Non-pigmented ciliary epithelial cell (primary cell): Measurements from ENCODE around the gene SLFN12.
A peak's percentile ranks its signal among the peaks of the same experiment; 100 is the strongest.
"Not testable (repeated sequence)": the region's sequence is repeated elsewhere in the genome, so short reads cannot be mapped to it uniquely, and the experiment has no call there.

Experiments used
- DNase-seq: peaks from one replicate; pipeline ENCODE4 v3.0.0-alpha.2; 2010; ENCODE audit warnings: low read depth

SLFN12 gene

DNA sequence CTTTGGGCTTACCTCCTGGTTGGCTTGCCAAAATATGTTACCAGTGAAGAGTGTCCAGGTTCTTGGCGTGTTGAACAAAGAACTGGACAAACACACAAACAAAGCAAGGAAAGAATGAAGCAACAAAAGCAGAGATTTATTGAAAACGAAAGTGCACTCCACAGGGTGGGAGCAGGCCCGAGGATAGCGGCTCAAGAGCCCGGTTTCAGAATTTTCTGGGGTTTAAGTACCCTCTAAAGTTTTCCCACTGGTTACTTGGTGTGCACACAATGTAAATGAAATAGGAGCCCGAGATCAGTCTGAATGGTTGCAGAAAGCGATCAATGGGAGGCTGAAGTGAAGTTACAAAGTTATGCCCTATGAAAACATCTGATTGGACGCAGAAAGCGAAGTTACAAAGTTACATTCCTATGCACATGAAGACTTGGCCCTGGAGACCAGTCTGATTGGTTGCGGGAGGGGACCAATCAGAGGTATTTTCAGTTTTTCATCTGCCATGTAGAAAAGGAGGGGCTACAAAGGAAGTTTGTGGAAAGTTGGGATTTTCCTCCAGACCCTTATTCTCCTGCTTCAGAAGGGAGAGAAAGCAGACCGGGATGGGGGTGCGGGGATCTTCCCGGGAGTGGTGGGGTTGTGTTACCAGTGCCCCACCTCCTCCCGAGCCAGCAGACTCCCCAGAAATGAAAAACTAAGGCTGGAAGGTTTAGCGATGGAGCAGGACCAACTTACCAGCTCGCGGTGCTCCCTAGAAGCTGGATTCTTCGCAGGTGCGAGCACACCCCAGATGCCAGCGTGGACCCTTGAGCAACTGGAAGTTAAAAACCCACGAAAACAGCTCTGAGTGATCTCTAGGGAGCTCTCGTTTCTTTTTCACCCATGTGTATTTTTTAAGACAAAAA is at the start of gene SLFN12:
Gene SLFN12 (minus strand): TSS at position 325 of the 899 bp plus-strand sequence. CDS start 9,472 bp downstream, outside the sequence.
- DNase-seq = peak; percentile 87

DNA sequence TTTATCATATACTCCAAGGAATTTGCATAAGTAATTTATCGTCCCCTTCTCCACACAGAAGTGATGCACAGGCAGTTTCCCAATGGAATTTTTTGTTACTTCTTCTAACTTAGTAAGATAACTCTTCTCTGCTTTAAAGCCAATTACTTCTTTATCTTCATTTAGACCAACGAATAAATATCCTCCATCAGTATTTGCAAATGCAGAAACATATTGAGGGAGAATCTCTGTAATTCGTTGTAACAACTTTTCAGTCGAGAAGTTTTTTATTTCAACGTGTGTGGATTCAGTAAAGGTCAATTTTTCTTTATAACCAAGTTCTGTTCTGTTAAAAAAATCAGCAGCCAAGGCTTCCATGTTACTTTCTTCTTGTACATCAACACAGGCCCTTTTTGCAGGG is 47.0 kb upstream of the SLFN12 start:
- no peak for DNase-seq

DNA sequence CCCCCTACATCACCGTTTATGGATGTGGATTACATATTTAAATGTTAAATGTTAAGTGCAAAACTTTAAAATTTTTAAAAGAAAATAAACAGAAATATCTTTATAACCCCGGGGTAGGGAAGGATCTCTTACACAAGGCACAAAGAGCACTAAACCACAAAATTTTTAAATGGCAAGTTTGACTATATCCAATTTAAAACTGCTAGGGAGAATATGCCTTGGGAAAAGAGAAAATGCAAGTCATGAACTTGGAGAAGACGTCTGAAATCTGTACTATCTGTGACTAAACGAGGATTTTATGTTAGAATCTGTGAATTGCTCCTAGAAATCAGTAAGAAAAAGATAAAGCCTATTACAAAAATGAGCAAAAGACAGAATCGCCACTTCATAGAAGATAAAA is 44.9 kb upstream of the SLFN12 start:
- DNase-seq = no peak

DNA sequence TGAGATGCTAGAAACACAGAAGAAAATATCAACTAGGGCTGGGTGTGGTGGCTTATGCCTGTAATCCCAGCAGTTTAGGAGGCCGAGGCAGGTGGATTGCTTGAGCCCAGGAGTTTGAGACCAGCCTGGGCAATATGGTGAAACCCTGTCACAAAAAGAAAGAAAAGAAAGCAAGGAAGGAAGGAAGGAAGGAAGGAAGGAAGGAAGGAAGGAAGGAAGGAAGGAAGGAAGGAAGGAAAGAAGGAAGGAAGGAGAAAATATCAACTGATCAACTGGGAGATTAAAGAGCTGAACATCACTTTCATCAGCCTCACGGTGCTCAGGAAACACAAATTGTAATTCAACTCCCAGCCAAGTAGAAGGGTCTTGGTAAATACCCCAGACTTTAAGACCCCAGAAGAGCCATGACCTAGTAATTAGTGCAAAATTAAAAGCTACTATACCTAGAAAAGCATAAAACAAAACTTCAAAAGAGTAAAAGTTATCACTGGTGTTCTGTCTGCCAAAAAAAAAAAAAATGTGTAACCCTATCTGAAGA is 44.1 kb upstream of the SLFN12 start:
- DNase-seq = no peak

DNA sequence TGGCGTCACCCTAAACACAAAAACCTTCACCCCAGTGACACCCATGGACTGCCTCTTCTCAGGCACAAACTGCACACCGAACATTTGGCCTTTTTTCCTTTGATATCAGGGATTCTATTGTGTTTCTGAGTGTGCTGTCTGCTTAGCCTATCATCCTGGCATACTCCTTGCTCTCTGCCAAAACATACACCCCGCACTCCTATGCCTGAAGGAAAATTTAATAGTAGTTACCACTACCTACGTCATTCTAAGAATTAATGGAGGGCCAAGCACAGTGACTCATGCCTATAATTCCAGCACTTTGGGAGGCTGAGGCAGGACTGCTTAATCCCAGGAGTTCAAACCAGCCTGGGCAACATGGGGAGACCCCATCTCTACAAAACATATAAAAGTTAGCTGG is 36.2 kb upstream of the SLFN12 start:
- no peak for DNase-seq

DNA sequence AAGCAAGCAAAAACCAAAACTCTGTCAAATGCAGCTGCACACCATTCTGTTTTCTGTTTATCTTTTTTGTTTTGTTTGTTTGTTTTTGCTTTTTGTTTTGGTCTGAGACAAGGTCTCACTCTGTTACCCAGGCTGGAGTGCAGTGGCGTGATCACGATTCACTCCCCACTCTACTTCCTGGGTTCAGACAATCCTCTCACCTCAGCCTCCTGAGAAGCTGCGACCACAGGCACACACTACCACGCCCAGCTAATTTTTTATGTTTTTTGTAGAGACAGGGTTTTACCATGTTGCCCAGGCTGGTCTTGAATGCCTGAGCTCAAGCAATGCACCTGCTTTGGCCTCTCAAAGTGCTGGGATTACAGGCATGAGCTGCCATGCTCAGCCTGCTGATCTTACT is 35.5 kb upstream of the SLFN12 start:
- no peak for DNase-seq

DNA sequence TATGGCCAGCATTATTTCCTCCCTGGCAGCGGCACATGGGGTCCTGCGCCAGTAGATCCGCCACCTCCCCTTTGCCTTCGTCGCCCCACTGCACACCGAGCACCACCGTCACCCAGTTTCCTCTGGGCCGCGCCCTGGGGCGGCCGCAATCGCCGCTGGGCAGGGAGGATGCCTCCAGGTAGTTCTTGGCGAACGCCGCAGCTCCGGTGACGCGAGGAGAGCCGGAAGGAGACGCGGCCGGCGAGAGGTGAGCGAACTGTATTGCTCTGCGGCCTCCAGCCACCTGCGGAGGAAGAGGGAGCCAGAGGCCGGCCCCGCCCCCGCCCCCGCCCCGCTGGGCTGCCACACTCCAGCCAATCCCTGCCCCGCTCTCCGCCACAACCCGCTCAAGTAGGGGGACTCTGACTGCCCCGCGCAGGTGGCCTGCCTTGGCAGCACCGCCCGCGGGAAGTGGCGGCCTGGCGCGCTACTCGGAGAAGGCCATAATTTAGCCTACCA is 28.1 kb upstream of the SLFN12 start:
- DNase-seq = no peak

DNA sequence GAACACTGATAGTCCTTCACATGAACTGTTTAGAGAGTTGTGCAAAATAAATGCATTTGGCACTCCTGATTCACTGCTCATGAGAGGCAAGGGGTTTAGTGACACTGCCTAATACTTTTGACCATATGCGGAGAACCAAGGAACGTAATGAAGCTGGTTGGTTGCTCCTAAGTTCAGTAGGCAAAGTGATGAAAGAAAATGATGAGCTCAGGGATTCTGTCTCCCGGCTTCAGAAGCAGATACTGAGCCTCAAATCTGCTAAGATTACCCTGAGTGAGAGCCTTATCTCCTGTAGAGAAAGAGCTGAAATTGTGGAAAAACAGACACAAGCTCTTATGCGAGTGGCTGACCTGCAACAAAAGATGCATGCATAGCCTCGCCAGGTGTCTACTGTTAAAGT is 21.7 kb upstream of the SLFN12 start:
- not testable (repeated sequence) for DNase-seq

DNA sequence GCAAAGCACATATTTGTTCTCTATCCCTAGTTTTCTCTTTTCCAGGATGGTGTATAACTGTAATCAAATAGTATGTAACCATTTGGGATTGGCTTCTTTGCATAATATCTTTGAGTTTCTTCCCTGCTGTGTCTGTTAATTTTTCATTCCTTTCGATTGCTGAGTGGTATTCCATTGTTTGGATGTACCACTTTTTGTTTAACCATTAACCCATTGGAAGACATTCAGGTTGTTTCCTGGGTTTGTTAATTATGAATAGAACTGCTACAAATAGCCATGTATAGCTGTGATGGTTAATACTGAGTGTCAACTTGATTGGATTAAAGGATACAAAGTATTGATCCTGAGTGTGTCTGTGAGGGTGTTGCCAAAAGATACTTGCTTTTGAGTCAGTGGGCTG is 20.9 kb upstream of the SLFN12 start:
- no peak for DNase-seq

DNA sequence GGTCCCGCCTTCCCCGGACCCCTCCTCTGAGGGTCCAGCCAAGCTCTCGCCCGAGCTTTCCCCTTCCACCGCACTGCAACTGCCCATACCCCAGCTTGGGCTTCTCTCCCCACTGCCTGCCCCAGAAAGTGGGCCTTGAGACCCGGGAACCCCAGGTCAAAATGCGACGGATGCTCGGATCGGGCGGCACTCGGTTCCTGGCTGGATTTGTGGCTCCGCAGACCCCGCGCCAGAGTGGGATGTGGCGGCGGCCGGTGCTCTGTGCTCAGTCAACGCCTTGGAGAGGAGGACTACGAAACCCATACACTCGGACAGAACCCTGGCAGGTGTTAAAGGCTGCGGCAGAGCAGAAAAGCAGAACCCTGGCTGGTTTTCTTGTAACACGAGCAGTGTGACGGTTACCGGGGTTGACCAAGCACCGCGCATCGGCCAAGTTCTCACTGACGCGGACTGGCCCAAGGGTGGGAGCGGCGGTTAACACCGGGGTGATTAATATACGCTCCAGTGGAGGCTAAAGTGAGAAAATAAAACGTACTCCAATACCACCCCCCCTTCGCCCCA is 17.2 kb upstream of the SLFN12 start:
- DNase-seq = no peak

DNA sequence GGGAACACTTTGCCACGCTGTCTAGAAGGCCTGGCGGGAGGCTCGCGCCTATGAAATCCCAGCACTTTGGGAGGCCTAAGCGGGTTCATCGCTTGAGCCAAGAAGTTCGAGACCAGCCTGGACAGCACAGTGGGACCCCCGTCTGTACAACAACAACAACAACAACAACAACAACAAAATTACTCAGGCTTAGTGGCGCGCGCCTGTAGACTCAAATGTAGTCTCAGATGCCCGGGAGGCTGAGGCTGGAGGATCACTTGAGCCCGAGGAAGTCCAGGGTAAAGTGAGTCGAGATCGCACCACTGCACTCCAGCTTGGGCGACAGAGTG is 16.6 kb upstream of the SLFN12 start:
- DNase-seq = no peak

DNA sequence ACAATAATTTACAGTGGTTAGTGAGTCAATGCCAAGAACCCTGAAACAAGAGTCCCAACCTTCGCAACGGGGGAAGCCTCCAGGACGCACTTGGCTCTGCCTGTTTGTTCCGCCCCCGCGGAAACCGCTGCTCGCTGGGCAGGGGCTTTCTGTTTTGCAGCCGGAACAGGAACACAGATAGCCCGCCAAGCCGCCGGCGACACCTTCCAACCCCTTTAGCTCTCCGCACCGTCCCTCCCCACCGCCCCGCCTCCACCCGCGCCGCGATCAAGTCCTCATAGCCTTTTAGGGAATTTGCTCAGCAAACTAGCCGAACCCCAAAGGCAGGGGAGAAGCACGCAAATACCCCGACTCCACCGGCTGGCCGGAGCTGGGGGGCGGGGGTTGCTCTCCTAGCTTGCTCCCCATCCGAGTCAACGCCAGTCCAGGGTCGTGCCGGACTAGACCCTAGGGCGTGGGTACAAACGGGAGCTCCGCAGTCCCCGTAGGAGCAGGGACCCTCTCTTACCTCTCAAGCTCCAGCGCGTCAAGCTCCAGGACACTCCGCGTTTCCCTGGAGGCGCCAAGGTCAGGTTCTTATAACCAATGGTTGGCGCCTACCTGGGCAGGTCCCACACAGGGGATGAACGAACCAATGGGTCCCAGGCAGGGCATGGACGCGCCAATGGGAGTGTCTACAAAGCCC is 16.1 kb upstream of the SLFN12 start, which contains the start of gene SLFN13:
Gene SLFN13 (minus strand): TSS at position 553 of the 685 bp plus-strand sequence. CDS start 3,086 bp downstream, outside the sequence.
- no peak for DNase-seq

DNA sequence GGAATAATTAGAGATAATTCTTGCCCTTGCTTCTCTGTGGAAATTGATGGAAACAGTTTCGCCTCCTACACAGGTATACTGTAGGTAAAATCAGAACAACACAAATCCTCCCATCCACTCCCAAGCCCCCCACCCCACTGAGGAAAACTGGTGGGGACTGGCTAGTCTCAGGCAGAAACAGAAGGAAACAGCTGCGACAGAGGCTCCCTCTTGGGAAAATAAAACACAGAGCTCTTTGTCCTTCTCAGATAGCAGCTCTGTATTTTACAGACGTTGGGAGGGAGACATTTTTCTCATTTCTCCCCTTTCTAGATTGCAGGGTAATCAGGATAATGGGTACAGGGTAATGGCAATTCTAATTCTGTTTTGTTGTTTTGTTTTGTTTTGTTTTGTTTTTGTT is 15.2 kb upstream of the SLFN12 start:
- DNase-seq = no peak

DNA sequence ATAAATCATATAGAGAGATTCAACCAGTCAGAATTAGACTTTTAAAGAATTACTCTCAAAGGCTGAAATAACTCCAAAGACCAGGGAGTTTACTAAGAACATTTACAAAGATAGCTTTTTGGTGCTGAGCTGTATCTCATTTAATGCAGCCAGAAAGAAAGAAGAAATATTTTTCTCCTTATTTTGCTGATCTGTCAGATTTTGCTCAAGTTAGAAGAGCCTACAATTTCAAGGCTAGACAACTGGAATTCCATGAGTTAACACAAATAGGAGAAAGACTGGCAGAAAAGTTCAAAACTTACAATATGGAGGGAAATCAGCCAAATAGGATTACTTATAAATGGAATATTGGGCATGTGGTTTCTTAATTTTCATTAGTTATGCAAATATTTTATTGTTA is 6.1 kb upstream of the SLFN12 start:
- DNase-seq = no peak

DNA sequence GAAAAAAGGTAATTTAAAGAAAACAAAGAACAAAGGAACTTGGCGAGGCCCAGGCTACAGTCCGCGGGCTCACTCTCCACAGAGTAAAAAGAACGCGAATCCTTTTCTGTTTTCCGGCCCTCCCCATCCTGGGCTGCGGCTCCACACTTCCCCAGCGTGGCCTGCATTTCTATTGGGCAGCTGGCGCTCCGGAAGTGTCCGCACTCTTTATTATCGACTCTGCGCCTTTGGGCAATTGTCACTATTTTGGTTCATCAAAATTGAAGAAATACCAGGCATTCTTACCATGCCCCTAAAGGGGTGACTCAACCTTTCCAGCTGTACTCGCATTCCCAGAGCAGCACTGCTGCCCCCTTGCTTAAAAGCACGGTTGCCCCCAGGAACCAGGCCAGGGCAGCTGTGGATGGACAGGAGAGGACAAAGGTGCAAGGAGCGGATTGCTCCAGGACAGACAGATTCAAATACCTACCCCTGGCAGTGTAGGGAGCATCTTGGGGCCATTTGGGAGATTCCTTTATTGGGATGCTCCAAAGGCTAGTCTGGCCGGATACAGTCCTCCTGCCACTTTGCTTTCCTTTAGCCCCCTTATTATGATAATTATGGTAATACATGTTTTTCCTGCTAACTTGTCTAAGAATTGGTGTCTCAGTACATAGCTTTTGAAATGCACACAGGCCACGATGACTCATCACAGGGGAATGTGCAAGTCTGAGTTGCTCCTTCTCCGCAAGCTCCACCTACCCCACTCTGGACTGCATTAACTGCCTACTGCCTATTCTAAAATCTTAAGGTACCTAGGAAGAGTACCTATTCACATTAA is 985 bp upstream of the SLFN12 start:
- peak; percentile 99 for DNase-seq

DNA sequence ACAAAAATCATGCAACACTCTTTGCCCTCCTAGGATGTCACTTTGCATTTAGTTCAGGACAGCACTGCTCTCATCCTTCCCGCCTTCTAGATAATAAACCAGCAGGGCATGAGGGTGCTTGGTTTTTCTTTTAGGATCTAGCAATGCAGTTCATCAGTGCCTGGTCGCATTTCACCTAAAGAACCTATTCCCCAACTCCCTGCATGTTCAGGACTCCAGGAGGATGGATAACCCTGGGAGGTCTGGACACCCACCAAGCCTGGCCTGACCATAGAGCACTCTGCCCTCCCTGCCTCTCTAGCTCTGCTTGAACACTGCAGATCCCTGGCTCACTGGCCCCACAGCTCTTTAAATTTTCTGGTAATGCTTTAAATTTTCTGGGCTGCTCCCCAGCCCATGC is 2.6 kb downstream of the SLFN12 start:
- no peak for DNase-seq

DNA sequence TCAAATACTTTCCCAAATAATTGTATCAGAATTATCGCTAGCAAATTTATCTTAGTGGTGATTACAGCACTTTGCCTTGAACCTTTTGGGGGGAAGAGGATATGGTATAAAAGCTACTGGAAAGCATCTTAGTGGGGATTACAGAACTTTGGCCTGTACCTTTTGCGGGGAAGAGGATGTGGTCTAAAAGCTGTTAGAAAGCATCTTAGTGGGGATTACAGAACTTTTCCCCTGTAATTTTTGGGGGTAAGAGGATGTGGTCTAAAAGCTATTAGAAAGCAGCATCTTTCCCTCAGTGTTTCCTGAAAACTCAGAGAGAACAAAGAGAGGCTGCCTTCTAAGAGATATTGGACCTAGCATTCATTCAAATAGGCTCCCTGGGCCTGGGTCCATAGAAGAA is 4.1 kb downstream of the SLFN12 start:
- DNase-seq = no peak

DNA sequence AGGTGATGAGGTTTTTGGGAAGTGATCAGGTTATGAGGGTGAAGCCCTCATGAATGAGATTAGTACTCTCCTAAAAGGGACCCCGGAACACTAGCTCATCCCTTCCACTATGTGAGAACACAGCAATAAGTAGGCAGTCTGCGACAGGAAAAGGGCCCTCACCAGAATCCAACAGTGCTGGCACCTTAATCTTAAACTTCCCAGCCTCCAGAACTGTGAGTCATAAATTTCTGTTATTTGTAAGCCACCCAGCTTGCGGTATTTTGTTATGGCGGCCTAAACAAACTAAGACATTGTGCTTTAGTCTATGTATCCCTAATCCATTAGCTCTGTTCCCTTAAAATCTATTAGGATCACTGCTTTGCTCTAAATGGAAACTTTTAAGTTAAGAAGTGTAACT is 8.5 kb downstream of the SLFN12 start:
- no peak for DNase-seq

DNA sequence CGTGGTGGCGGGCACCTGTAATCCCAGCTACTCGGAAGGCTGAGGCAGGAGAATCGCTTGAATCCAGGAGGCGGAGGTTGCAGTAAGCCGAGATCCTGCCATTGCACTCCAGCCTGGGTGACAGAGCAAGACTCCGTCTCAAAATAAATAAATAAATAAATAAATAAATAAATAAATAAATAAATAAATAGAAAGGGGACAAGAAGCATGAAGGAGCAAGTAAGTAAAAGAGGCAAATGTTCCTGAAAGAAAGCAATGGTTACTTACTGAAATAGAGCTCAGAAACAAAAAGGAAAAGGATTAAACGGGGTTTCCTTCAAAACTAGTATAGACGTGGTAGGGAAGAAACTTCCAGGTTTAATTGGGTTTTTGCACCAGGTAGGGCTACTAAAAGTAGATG is 11.2 kb downstream of the SLFN12 start:
- not testable (repeated sequence) for DNase-seq

DNA sequence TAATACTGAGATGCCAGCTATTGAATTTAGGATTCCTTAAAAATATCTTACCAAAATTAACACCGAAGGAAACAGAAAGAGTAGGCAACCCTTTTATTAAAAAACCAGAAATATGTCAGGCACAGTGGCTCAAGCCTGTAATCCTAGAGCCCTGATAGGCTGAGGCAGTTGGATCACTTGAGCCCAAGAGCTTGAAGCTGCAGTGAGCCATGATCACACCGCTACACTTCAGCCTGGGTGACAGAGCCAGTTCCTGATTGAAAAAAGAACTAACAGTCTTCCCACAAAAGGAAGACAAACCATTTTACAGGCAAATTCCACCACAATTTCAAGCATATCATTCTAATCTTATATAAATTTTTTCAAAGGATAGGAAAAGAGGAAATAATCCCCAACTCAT is 15.6 kb downstream of the SLFN12 start:
- no peak for DNase-seq

DNA sequence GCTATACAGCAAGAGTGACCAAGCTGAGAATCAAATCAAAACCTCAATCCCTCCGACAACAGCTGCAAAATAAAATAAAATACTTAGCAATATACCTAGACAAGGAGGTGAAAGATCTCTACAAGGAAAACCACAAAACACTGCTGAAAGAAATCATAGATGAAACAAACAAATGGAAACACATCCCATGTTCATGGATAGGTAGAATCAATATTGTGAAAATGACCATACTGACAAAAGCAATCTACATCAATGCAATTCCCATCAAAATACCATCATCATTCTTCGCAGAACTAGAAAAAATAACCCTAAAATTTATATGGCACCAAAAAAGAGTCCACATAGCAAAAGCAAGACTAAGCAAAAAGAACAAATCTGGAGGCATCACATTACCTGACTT is 17.6 kb downstream of the SLFN12 start:
- not testable (repeated sequence) for DNase-seq

DNA sequence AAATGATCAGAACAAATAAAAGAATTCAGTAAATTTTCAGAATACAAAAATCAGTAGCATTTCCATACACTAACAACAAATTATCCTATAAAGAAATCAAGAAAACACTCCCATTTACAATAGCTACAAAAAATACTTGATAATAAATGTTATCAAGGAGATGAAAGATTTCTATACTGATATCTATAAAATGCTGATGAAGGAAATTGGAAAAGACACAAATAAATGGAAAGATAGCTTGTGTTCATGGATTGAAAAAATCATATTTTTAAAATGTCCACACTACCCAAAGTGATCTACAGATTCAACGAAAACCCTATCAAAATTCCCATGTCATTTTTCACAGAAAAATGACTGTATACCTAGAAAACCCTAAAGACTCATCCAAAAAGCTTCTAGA is 18.1 kb downstream of the SLFN12 start:
- DNase-seq = no peak
